GM23338 (cell line): ENCODE measurements around the gene MYDGF. TPM values are rescaled to one million over a fixed set of nuclear protein-coding genes. Genes with fewer than 3 reads are reported as not detected.

Experiments
- ATAC-seq: fragments of 200-7000 bp; cut with Tn5 transposase; 3 replicates; pipeline ENCODE4 v1.9.1; 2020
- DNase-seq: peaks from one replicate; pipeline ENCODE4 v3.0.0-alpha.2; 2015; ENCODE audit warnings: low spot score
- H2AFZ ChIP-seq: fragments of 200-600 bp; sonication (generic); 2 replicates; pipeline ENCODE4 v1.8.0; 2016; ENCODE audit warnings: antibody characterized with exemption, mild to moderate bottlenecking, moderate library complexity
- H3F3A ChIP-seq: fragments of 200-600 bp; sonication (generic); replicated peaks from 2 replicates; pipeline ENCODE4 v1.8.0; 2017; ENCODE audit warnings: antibody characterized with exemption, mixed run types, low read depth
- H3K27ac ChIP-seq: fragments of 200-600 bp; sonication (generic); 2 replicates; pipeline ENCODE4 v1.6.1; 2016; ENCODE audit warnings: low read depth
- H3K27me3 ChIP-seq: fragments of 200-600 bp; sonication (generic); 2 replicates; pipeline ENCODE4 v1.8.0; 2016; ENCODE audit warnings: mild to moderate bottlenecking, mixed run types, moderate library complexity; ENCODE audit not compliant: insufficient read depth
- H3K36me3 ChIP-seq: fragments of 200-600 bp; sonication (generic); 2 replicates; pipeline ENCODE4 v1.8.0; 2016; ENCODE audit warnings: mild to moderate bottlenecking; ENCODE audit not compliant: insufficient read depth
- H3K4me1 ChIP-seq: fragments of 200-600 bp; sonication (generic); 2 replicates; pipeline ENCODE4 v1.8.0; 2016; ENCODE audit warnings: mild to moderate bottlenecking, moderate library complexity; ENCODE audit not compliant: insufficient read depth
- H3K4me2 ChIP-seq: fragments of 200-600 bp; sonication (generic); 2 replicates; pipeline ENCODE4 v1.7.1; 2017; ENCODE audit warnings: mixed run types
- H3K4me3 ChIP-seq: fragments of 200-600 bp; sonication (generic); 2 replicates; pipeline ENCODE4 v1.6.1; 2016; ENCODE audit warnings: mixed run types
- H3K79me2 ChIP-seq: fragments of 200-600 bp; sonication (generic); replicated peaks from 2 replicates; pipeline ENCODE4 v1.8.0; 2017; ENCODE audit warnings: mild to moderate bottlenecking; ENCODE audit not compliant: insufficient read depth
- H3K9me2 ChIP-seq: fragments of 200-600 bp; sonication (generic); 2 replicates; pipeline ENCODE4 v1.8.0; 2017; ENCODE audit not compliant: insufficient read depth
- H4K20me1 ChIP-seq: fragments of 200-600 bp; sonication (generic); replicated peaks from 2 replicates; pipeline ENCODE4 v1.8.0; 2017; ENCODE audit warnings: mild to moderate bottlenecking; ENCODE audit not compliant: insufficient read depth
- H3K27ac Mint-ChIP-seq: 2 replicates; pipeline ENCODE4 v1.8.0; 2020; ENCODE audit warnings: inconsistent platforms, mild to moderate bottlenecking, moderate library complexity, mixed read lengths
- H3K27me3 Mint-ChIP-seq: 3 replicates; pipeline ENCODE4 v1.8.0; 2022; ENCODE audit warnings: low read depth, mild to moderate bottlenecking, moderate library complexity, mixed read lengths, inconsistent platforms; ENCODE audit not compliant: insufficient read depth, poor library complexity
- H3K36me3 Mint-ChIP-seq: 3 replicates; pipeline ENCODE4 v1.8.0; 2021; ENCODE audit warnings: low read depth, mild to moderate bottlenecking, inconsistent platforms, moderate library complexity, mixed read lengths
- H3K4me1 Mint-ChIP-seq: 3 replicates; pipeline ENCODE4 v1.8.0; 2020; ENCODE audit warnings: mild to moderate bottlenecking, inconsistent platforms, mixed read lengths
- H3K4me3 Mint-ChIP-seq: 3 replicates; pipeline ENCODE4 v1.8.0; 2021; ENCODE audit warnings: moderate library complexity, mild to moderate bottlenecking, inconsistent platforms, mixed read lengths
- H3K9me3 Mint-ChIP-seq: 3 replicates; pipeline ENCODE4 v1.8.0; 2020; ENCODE audit warnings: moderate library complexity, mild to moderate bottlenecking, inconsistent platforms, mixed read lengths
- CREB1 ChIP-seq: fragments of 250-450 bp; sonication (Bioruptor Pico); IDR thresholded peaks from 2 replicates; pipeline ENCODE4 v1.5.0; 2020; ENCODE audit warnings: low read depth, mild to moderate bottlenecking, moderate library complexity
- ETS1 ChIP-seq: IDR thresholded peaks from 2 replicates; pipeline ENCODE4 v1.6.1; 2016; ENCODE audit warnings: antibody characterized with exemption
- EZH2 ChIP-seq: fragments of 200-600 bp; sonication (generic); IDR thresholded peaks from one replicate; pipeline ENCODE4 v1.8.0; 2017; ENCODE audit warnings: antibody characterized with exemption, mild to moderate bottlenecking, low read depth; ENCODE audit not compliant: unreplicated experiment
- EZH2phosphoT487 ChIP-seq: fragments of 200-600 bp; sonication (generic); IDR thresholded peaks from one replicate; pipeline ENCODE4 v1.8.1; 2018; ENCODE audit warnings: antibody characterized with exemption; ENCODE audit not compliant: unreplicated experiment
- NANOG ChIP-seq: IDR thresholded peaks from 2 replicates; pipeline ENCODE4 v1.6.1; 2016; ENCODE audit warnings: antibody characterized with exemption, borderline replicate concordance
- POLR2AphosphoS5 ChIP-seq: IDR thresholded peaks from 2 replicates; pipeline ENCODE4 v1.6.1; 2016; ENCODE audit warnings: antibody characterized with exemption, low read depth
- REST ChIP-seq: IDR thresholded peaks from one replicate; pipeline ENCODE4 v1.6.1; 2018; ENCODE audit warnings: antibody characterized with exemption; ENCODE audit not compliant: unreplicated experiment
- STAT1 ChIP-seq: IDR thresholded peaks from one replicate; pipeline ENCODE4 v1.6.1; 2016; ENCODE audit warnings: antibody characterized with exemption; ENCODE audit not compliant: unreplicated experiment
- ZNF114 ChIP-seq: fragments of 250-450 bp; sonication (Bioruptor Pico); IDR thresholded peaks from 2 replicates; pipeline ENCODE4 v1.5.0; 2020; ENCODE audit warnings: mild to moderate bottlenecking, moderate library complexity
- ZNF331 ChIP-seq: fragments of 250-450 bp; sonication (Bioruptor Pico); IDR thresholded peaks from 2 replicates; pipeline ENCODE4 v1.5.0; 2020; ENCODE audit warnings: low read depth, mild to moderate bottlenecking, moderate library complexity
- ZNF462 ChIP-seq: fragments of 250-450 bp; sonication (Bioruptor Pico); IDR thresholded peaks from 2 replicates; pipeline ENCODE4 v1.5.0; 2020; ENCODE audit warnings: mild to moderate bottlenecking, moderate library complexity
- polyA plus RNA-seq: library from polyadenylated mRNA; unstranded; fragments of >200 nt; fragmentation: Nextera tagmentation; extraction: Ambion mirVana; gene quantifications from 2 replicates; pipeline ENCODE4 v1.2.1, GENCODE V29; 2016
- total RNA-seq: library from RNA; depleted of rRNA; stranded (reverse); fragments of >200 nt; shearing (Covaris generic); gene quantifications from 2 replicates; pipeline ENCODE4 v1.2.3, GENCODE V29; 2014
- TF ChIP-seq, protein P1 (sequence below), 2 experiments: fragments of 200-600 bp in 1 of 2; sonication (generic) in 1 of 2; conservative IDR thresholded peaks; 2 replicates each; pipeline versions ENCODE4 v1.5.1 to v1.6.1; 2016 to 2017; ENCODE audit warnings: antibody characterized with exemption in 2 of 2, low read depth in 2 of 2, mild to moderate bottlenecking in 2 of 2, moderate library complexity in 1 of 2

The MYDGF gene
- total and polyA plus RNA-seq, 2 experiments from 2014 or later, result 42.3 to 99.5 TPM

- no peak overlapping the region for H3K27ac ChIP-seq
- ATAC-seq, result no peak
Measured at GRCh38 chr19:4694211-4694987, 24.3 kb upstream of the MYDGF start.

More at GRCh38 chr19:4694211-4694987, 24.3 kb upstream of the MYDGF start:
- H2AFZ ChIP-seq, result no peak overlapping the region
- H3K4me1 ChIP-seq, result no peaks in the 10 kb centered on the region
- H3K36me3 ChIP-seq, result peaks cover 15% of the 10 kb centered on the region
- no peak overlapping the region for H3K4me2 ChIP-seq
- TF ChIP-seq ZNF114 (CRISPR knock-in tag) (no peak), ETS1 (no peak), NANOG (no peak), EZH2phosphoT487 (no peak), CREB1 (CRISPR knock-in tag) (no peak), EZH2 (no peak), ZNF462 (CRISPR knock-in tag) (no peak), POLR2AphosphoS5 (no peak), REST (no peak), STAT1 (no peak), ZNF331 (CRISPR knock-in tag) (no peak)
- TF ChIP-seq, protein P1, sequence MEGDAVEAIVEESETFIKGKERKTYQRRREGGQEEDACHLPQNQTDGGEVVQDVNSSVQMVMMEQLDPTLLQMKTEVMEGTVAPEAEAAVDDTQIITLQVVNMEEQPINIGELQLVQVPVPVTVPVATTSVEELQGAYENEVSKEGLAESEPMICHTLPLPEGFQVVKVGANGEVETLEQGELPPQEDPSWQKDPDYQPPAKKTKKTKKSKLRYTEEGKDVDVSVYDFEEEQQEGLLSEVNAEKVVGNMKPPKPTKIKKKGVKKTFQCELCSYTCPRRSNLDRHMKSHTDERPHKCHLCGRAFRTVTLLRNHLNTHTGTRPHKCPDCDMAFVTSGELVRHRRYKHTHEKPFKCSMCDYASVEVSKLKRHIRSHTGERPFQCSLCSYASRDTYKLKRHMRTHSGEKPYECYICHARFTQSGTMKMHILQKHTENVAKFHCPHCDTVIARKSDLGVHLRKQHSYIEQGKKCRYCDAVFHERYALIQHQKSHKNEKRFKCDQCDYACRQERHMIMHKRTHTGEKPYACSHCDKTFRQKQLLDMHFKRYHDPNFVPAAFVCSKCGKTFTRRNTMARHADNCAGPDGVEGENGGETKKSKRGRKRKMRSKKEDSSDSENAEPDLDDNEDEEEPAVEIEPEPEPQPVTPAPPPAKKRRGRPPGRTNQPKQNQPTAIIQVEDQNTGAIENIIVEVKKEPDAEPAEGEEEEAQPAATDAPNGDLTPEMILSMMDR (conservative IDR thresholded peaks at IDR 0.05; ENCODE audit: low read depth in 2 of 2), result no peak
- H3K27me3 ChIP-seq, result no peaks in the 10 kb centered on the region
- H3K9me2 ChIP-seq, result no peaks in the 10 kb centered on the region
- DNase-seq, result no peak
- H3K27ac Mint-ChIP-seq, result peak overlapping the region; percentile 75; the same call in 1 of the 2 replicates
- H3K4me1 Mint-ChIP-seq, result no peaks in the 10 kb centered on the region
- H3K9me3 Mint-ChIP-seq, result no peaks in the 10 kb centered on the region
- H3K79me2 ChIP-seq, result no peaks in the 10 kb centered on the region
- H3K27me3 Mint-ChIP-seq, result peaks cover 12% of the 10 kb centered on the region
- H4K20me1 ChIP-seq, result no peaks in the 10 kb centered on the region; the same call in 1 of the 2 replicates
- H3K4me3 Mint-ChIP-seq, result no peak overlapping the region
- peaks cover 51% of the 10 kb centered on the region for H3K36me3 Mint-ChIP-seq
- no peak overlapping the region for H3K4me3 ChIP-seq
- no peaks in the 10 kb centered on the region for H3F3A ChIP-seq
